Keratinocyte (primary cell): ENCODE measurements around the gene MXI1. TPM values are rescaled to one million over a fixed set of nuclear protein-coding genes. Genes with fewer than 3 reads are reported as not detected.

Experiments
- DNase-seq: peaks from one replicate; pipeline ENCODE4 v3.0.0-alpha.2; 2011; ENCODE audit warnings: low read depth, missing footprints, low spot score
- FAIRE-seq: peaks from 2 replicates; lab custom pipeline; 2011; peaks lifted over from hg19 to GRCh38; lab: Jason Lieb, UNC
- H2AFZ ChIP-seq: 2 replicates; pipeline ENCODE4 v1.6.0; 2012; ENCODE audit warnings: low read length, control low read depth, inconsistent platforms; ENCODE audit not compliant: control insufficient read depth
- H3K27ac ChIP-seq: 2 replicates; pipeline ENCODE4 v1.5.1; 2011; ENCODE audit warnings: low read length; ENCODE audit not compliant: control insufficient read depth, insufficient read depth
- H3K27me3 ChIP-seq: 3 replicates; pipeline ENCODE4 v1.6.0; 2011; ENCODE audit warnings: low read length; ENCODE audit not compliant: control insufficient read depth, insufficient read depth; ENCODE audit errors: extremely low read depth
- H3K36me3 ChIP-seq, 2 experiments: 2 replicates in 1 of 2; 3 replicates in 1 of 2; pipeline ENCODE4 v1.5.1; 2011; ENCODE audit warnings: low read length in 2 of 2, mild to moderate bottlenecking in 1 of 2; ENCODE audit not compliant: control insufficient read depth in 2 of 2, insufficient read depth in 2 of 2; ENCODE audit errors: extremely low read depth in 1 of 2
- H3K4me1 ChIP-seq: 3 replicates; pipeline ENCODE4 v1.5.1; 2011; ENCODE audit warnings: low read length; ENCODE audit not compliant: control insufficient read depth, insufficient read depth; ENCODE audit errors: extremely low read depth
- H3K4me2 ChIP-seq: 3 replicates; pipeline ENCODE4 v1.6.0; 2011; ENCODE audit warnings: low read depth, low read length; ENCODE audit not compliant: control insufficient read depth, insufficient read depth; ENCODE audit errors: extremely low read depth
- H3K4me3 ChIP-seq, 3 experiments: fragments of 200-600 bp in 1 of 3; sonication (generic) in 1 of 3; 2 replicates in 2 of 3; 3 replicates in 1 of 3; pipeline ENCODE4 v1.5.1; 2011 to 2016; ENCODE audit warnings: low read length in 3 of 3, mild to moderate bottlenecking in 3 of 3, control low read depth in 2 of 3, inconsistent platforms in 1 of 3, low read depth in 1 of 3, mixed read lengths in 1 of 3, mixed run types in 1 of 3, moderate library complexity in 1 of 3; ENCODE audit not compliant: control insufficient read depth in 2 of 3, insufficient read depth in 2 of 3; ENCODE audit errors: extremely low read depth in 1 of 3
- H3K79me2 ChIP-seq: 2 replicates; pipeline ENCODE4 v1.6.0; 2012; ENCODE audit warnings: low read length; ENCODE audit not compliant: control insufficient read depth, insufficient read depth
- H3K9ac ChIP-seq: 3 replicates; pipeline ENCODE4 v1.6.0; 2011; ENCODE audit warnings: low read length; ENCODE audit not compliant: control insufficient read depth, insufficient read depth; ENCODE audit errors: extremely low read depth
- H3K9me1 ChIP-seq: 3 replicates; pipeline ENCODE4 v1.6.0; 2011; ENCODE audit warnings: low read length; ENCODE audit not compliant: control insufficient read depth, insufficient read depth; ENCODE audit errors: extremely low read depth
- H3K9me3 ChIP-seq: 2 replicates; pipeline ENCODE4 v1.5.1; 2012; ENCODE audit warnings: low read depth, low read length; ENCODE audit not compliant: control insufficient read depth
- H4K20me1 ChIP-seq: 3 replicates; pipeline ENCODE4 v1.6.0; 2011; ENCODE audit warnings: low read length; ENCODE audit not compliant: control insufficient read depth, insufficient read depth; ENCODE audit errors: extremely low read depth
- EZH2 ChIP-seq: IDR thresholded peaks from one replicate; pipeline ENCODE4 v1.6.1; 2012; ENCODE audit warnings: inconsistent platforms, mild to moderate bottlenecking, low read length, moderate library complexity
- dilution Hi-C: fragments of 300-500 bp; cut with MboI; formaldehyde crosslinking; loops from one replicate; pipeline ENCODE4 v1.7.0; 2020; ENCODE audit warnings: low sequenced_read_pairs; ENCODE audit not compliant: extremely low pct_ligation_motif_present
- polyA plus RNA-seq, 5 experiments: library from polyadenylated mRNA; depleted of rRNA in 3 of 5; stranded (reverse) in 3 of 5; stranded (forward) in 1 of 5; unstranded in 1 of 5; fragments of >200 nt; gene quantifications; 1 replicate in 1 of 5; 2 replicates in 3 of 5; 3 replicates in 1 of 5; pipeline versions ENCODE4 v1.2.1 to v1.2.3, GENCODE V29; 2011 to 2012; ENCODE audit warnings: missing spikeins in 2 of 5, low read depth in 1 of 5, low replicate concordance in 1 of 5
- TF ChIP-seq, protein P1 (sequence below), 3 experiments: IDR thresholded peaks in 1 of 3; conservative IDR thresholded peaks in 1 of 3; optimal IDR thresholded peaks in 1 of 3; 2 replicates in 2 of 3; 3 replicates in 1 of 3; pipeline versions ENCODE3 to v1.5.1; 2011; ENCODE audit warnings: low read length in 3 of 3, mild to moderate bottlenecking in 3 of 3, moderate library complexity in 2 of 3, control low read depth in 1 of 3, inconsistent platforms in 1 of 3; ENCODE audit not compliant: insufficient read depth in 2 of 3; ENCODE audit errors: extremely low read depth in 1 of 3

The MXI1 gene
- polyA plus RNA-seq, 1 donor (not counting 4 experiments of a cell fraction or from before 2014, with no cell fraction given) = 17.8 TPM

- H3K9ac ChIP-seq = no peak overlapping the region
- no peaks in the 10 kb centered on the region for H3K79me2 ChIP-seq
- TF ChIP-seq, protein P1, sequence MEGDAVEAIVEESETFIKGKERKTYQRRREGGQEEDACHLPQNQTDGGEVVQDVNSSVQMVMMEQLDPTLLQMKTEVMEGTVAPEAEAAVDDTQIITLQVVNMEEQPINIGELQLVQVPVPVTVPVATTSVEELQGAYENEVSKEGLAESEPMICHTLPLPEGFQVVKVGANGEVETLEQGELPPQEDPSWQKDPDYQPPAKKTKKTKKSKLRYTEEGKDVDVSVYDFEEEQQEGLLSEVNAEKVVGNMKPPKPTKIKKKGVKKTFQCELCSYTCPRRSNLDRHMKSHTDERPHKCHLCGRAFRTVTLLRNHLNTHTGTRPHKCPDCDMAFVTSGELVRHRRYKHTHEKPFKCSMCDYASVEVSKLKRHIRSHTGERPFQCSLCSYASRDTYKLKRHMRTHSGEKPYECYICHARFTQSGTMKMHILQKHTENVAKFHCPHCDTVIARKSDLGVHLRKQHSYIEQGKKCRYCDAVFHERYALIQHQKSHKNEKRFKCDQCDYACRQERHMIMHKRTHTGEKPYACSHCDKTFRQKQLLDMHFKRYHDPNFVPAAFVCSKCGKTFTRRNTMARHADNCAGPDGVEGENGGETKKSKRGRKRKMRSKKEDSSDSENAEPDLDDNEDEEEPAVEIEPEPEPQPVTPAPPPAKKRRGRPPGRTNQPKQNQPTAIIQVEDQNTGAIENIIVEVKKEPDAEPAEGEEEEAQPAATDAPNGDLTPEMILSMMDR (optimal IDR thresholded peaks at IDR 0.05 in 1 of 3, IDR thresholded peaks at IDR 0.05 in 1 of 3, conservative IDR thresholded peaks at IDR 0.05 in 1 of 3; ENCODE audit: extremely low read depth in 1 of 3, insufficient read depth in 2 of 3, low read length in 3 of 3) = no peak
- no peak for TF ChIP-seq EZH2
- DNase-seq (no peak), FAIRE-seq (no peak)
- H3K4me1 ChIP-seq = no peaks in the 10 kb centered on the region
- no peaks in the 10 kb centered on the region for H3K27me3 ChIP-seq
- H4K20me1 ChIP-seq = no peaks in the 10 kb centered on the region
- no peaks in the 10 kb centered on the region for H3K36me3 ChIP-seq
- H3K27ac ChIP-seq = no peak overlapping the region
- no peak overlapping the region for H3K4me3 ChIP-seq
- no peak overlapping the region for H2AFZ ChIP-seq
- dilution Hi-C loops = no loop called here
- no peaks in the 10 kb centered on the region for H3K9me1 ChIP-seq
- H3K4me2 ChIP-seq = no peak overlapping the region
- no peaks in the 10 kb centered on the region for H3K9me3 ChIP-seq
Observed at GRCh38 chr10:110258542-110258941, 51.1 kb downstream of the MXI1 start.

DNA sequence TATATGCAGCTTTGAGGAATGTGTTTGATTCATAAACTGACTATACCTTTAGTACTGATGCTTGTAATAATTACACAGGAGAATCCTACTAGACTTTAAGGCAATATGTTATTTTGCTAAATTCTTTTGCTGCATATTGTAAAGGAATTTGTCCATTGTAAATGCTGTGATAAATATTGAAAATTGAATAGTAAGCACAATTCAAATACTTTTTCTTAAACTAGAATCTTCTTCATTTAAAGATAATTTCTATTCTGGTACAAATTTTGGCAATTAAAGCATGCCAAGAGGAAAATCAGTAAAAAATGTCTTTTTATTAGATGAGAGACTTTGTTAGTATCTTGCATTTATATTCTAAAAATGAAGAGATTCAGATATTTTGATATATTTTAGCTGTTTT, 51.9 kb downstream of the MXI1 start:
- no peaks in the 10 kb centered on the region for H3K4me1 ChIP-seq
- H3K36me3 ChIP-seq = no peaks in the 10 kb centered on the region
- H3K27me3 ChIP-seq = no peaks in the 10 kb centered on the region
- no peak overlapping the region for H3K9ac ChIP-seq
- DNase-seq (no peak), FAIRE-seq (no peak)
- H3K4me2 ChIP-seq = no peak overlapping the region
- H3K9me1 ChIP-seq = no peaks in the 10 kb centered on the region
- H3K9me3 ChIP-seq = no peaks in the 10 kb centered on the region
- dilution Hi-C loops = no loop called here
- no peaks in the 10 kb centered on the region for H3K79me2 ChIP-seq
- no peak overlapping the region for H2AFZ ChIP-seq
- H3K4me3 ChIP-seq = no peak overlapping the region
- no peaks in the 10 kb centered on the region for H4K20me1 ChIP-seq
- H3K27ac ChIP-seq = no peak overlapping the region
- no peak for TF ChIP-seq EZH2
- TF ChIP-seq, protein P1 (optimal IDR thresholded peaks at IDR 0.05 in 1 of 3, IDR thresholded peaks at IDR 0.05 in 1 of 3, conservative IDR thresholded peaks at IDR 0.05 in 1 of 3; ENCODE audit: extremely low read depth in 1 of 3, insufficient read depth in 2 of 3, low read length in 3 of 3) = no peak
